NCI-H460 (cell line): Measurements from ENCODE around the gene ZNF331. TPM values are rescaled to one million over a fixed set of nuclear protein-coding genes. Genes with fewer than 3 reads are reported as not detected.

ENCODE experiments used
- DNase-seq: peaks from one replicate; pipeline ENCODE4 v3.0.0-alpha.2; 2016; ENCODE audit warnings: low read depth; ENCODE audit errors: extremely low read depth
- total RNA-seq: library from RNA; depleted of rRNA; stranded (reverse); fragments of >200 nt; shearing (Covaris generic); gene quantifications from 2 replicates; pipeline ENCODE4 v1.2.3, GENCODE V29; 2014

ZNF331 gene
- total RNA-seq, 1 experiment from 2014 or later = 0.07 TPM

DNA sequence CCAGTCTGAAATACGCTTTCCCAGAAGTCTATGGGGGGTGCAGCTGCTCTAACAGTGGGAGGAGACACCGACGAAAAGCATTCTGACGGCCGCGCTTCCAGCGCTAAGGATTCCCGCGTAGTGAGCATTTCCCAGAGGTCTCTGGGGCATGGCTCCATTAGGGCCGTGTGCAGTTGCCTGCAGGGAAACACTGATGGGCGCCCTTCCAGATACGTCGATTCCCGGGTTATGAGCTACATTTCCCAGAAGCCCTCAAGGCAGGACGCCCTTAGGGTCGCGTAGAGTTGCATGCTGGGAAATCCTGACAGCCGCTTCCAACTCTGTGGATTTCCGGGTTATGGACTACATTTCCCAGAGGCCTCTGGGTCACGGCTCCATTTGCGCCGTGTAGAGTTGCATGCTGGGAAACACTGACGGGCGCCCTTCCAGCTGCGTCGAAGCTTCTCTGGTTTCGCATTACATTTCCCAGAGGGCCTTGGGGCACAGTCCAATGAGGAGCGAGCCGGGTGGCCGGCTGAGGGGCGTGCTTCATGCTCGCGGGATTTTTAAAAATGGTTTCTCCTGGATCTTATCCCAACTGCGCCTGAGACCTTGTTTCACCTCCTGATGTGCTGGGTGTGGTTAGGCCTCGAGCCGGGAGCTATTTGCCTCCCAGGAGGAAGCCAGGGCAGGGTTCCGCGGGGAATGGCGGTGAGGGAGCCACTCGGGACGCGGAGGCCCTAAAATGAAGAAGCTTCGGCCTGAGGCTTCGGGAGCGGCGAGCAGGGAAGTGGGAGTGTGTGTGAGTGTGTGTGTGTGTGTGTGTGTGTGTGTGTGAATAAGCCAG is 17.2 kb upstream of the ZNF331 start:
- no peak for DNase-seq

DNA sequence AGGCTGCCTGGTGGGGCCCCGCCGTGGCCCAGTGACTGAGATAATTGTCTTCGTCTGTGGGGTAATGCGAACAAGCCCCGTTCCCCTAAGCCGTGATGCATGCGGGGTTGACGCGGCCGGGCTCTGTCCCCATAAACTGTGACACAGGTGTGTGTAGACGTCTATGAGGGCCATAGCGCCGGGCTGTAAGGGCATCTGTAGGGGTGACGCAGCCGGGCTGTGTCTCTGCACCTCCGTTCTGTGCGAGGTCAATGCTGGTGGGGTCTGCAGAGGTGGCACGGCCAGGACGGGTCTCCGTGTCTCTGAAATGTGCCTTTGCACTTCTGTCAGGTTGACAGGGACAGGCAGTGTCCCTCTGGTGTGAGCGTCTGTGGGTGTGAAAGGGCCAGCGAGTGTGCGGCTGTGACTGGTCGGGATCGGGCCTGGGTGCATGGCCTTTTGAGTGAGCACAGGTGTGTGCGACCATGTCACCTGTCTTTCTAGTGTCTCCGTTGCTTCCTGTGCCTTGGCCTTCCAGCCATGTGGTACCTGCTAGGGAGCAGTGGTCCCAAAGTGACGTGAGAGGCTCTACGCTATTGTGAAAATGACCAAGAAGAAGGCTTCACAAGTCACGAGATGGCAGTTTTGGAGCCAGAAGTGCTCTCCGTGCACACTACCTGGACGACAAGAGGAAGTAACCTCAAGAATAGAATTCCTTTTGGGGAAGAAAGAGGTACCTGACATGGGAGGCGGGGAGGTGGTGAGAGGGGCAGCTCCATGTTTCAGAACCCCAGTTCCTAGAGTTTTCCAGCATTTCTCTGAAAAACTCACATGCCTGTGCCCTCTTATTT is 16.4 kb upstream of the ZNF331 start:
- no peak for DNase-seq

DNA sequence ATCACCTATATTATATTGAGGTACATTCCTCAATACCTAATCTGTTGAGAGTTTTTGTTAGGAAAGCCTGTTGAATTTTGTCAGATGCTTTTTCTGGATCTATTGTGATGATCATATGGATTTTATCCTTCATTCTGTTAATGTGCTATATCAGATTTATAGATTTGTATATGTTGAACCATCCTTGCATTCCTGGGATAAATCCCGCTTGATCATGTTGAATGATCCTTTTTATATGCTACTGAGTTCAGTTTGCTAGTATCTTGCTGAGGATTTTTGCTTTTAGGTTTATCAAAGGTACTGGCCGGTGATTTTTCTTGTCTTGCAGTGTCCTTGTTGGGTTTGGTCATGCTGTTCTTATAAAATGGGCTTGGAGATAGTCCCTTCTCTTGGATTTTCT is 12.0 kb upstream of the ZNF331 start:
- DNase-seq = no peak

DNA sequence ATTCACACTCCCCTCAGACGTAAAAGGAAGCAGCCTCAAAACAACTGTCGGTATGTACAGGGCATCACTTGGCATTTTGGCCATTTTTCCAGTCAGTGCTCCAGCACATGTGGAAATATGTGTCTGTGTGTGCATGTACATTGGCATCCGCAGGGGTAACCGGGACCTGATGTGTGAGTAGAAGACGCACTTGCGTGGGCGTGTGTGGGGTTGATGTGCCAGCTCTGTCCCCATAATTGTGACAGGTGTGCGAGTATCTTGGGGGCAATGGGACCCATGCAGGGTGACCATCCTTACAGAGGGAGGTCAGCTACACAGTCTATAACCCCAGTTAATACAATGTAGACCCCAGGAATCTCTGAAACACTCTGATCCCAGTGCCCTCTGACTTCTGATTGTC is 7.3 kb upstream of the ZNF331 start:
- no peak for DNase-seq

DNA sequence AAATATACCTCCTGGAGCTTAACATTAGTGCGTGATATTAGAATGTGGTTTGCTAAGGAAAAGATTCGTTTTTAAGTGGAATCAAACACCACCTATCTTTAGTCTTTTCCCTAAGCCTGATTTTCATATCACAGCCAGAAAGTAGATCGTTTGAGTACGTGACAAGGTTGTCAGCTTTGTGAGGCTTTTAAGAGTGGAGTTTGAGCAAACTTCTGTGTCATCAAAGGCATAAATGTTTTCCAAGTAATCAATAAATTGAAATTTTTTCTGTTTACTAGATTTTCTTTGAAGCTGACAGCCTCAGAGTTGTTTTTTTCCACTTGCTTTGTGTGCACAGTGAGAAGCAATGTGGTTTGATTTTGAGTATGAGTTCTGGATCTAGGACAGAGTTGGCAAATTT is 6.5 kb upstream of the ZNF331 start:
- DNase-seq = no peak

DNA sequence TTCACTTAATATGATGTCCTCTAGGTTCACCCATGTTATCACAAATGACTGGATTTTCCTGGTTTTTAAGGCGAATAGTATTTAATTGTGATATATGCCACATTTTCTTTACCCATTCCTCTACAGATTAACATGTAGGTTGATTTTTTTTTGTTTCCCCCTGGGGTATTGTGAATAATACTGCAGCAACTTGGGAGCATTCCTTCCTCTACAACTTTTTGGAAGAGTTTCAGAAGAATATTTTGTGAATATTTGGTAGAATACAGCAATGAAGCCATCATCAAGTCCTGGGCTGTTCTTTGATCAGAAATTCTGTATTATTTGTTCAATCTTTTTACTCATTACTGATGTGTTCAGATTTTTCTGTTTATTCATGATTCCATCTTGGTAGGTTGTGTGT is 5.6 kb upstream of the ZNF331 start:
- no peak for DNase-seq

DNA sequence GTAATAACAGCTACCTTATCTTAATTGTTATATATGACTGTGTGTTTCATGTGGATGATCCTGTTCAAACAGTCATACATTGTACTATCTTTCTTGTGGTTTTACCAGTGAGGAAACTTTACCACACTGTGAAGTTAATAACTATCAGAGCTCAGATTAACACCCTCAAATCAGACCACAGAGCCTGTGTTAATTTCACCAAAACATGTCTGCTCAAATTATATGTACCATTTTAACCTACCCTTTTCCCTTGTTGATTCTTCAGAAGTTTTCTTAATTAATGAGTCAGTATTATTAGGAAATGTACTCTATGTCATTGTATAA is 1.8 kb upstream of the ZNF331 start:
- DNase-seq = no peak

DNA sequence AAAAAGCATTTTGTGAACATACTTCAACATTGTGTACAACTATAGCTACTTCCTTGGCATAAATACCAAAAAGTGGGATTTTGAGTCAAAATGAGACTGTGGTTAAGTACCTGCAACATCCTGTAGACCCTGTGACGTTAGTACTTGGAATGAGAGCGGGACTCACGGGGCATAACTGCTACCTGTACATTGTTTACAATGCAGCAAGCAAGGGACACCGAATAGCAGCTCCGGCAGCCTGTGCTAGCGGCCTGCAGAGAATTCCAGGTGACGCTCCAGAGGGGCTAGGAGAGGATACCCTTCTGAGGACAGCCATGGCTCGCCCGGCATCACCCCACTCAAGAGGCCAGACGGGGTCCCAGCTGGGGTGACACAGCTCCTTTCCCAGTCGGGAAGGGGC is 824 bp upstream of the ZNF331 start:
- DNase-seq = no peak

DNA sequence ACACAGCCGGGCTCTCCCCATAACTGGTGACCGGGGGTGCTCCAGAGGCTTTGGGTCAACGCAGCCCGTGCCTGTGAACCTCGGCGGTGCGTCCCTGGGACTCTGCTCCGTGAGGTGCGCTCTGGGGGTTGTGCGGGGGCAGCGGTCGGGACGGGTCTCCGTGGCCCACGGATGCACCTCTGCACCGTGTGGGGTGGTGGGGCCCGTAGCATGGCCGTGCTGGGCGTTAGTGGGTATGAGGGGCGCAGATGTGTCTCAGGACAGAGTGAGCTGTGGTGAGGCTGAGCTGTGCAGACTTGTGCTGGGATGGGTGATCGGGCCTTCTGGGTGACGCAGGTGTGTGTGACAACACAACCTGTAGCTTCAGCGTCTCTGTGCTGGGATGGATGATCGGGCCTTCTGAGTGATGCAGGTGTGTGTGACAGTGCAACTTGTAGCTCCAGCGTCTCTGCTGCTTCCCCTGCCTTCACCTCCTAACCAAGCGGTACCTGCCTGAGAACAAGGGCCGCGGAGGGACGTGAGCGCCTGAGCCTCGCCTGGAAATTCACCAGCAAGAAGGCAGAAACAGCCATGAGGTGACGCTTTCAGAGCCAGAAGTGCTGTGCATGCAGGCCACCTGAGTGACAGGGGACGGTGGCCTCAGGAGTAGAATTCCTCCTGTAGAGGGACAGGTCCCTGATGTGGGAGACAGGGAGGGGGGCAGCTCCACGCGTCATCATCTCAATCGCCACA is 599 bp downstream of the ZNF331 start:
- DNase-seq = no peak

DNA sequence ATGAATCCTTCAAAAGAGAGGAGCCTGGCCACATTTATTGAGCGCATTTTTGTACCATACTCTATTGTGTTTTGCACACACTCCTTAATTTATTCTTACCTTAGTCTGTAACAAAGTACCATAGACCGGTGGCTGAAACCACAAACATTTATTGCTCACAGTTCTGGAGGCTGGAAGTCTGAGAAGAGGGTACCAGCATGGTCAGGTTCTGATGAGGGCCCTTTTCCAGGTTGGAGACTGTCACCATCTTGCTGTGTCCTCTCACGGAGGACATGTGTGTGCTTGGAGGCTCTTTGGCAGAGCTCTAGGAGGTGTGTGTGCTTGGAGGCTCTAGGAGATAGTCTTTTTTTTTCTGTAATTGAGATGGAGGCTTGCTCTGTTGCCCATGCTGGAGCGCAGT is 2.1 kb downstream of the ZNF331 start:
- no peak for DNase-seq

DNA sequence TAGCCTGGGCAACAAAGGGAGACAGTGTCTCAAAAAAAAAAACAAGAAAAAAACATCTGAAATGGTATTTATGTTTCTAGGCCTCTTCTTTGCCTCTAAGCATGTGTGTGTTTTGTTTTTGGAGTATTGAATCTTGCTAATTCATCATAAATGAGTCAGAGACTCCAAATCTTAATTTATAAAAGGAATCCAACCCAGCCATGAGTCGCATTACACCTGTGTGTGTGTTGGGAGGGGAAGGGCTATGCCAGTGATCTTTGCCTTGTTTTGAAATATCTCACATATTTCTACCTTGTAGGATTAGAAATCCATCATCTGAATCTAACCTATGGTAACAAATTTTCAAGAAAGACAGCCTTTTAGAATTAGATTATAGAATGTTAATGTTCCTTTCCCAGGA is 4.0 kb downstream of the ZNF331 start:
- no peak for DNase-seq

DNA sequence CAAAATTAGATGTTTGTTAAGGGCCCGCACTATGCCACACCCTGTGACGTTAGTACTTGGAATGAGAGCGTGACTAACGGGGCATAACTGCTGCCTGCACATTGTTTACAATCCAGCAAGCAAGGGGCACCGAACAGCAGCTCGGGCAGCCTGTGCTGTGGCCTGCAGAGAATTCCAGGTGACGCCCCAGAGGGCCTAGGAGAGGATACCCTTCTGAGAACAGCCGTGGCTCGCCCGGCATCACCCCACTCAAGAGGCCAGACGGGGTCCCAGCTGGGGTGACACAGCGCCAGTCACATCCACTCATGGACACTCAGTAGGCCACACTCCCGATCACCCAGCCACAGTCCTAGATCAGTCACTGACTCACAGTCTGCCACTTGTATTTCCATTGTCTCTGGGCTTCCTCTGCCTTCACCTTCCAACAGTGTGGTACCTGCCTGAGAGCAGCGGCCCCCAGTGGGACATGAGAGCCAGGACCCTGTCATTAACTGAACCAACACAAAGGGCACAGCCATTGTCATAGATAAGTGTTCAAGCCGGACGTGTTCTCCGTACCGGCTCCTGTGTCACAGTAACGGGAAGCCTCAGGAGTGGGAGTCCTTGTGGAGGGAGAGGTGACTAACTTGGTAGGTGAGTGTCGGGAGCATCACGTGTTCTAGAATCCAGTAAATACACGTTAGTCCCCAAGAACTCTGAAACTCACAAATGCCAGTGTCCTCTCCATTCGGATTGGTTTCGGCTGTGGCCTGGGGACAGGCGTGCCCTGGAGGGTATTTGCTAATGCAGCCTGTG is 7.5 kb downstream of the ZNF331 start:
- peak; percentile 4 for DNase-seq

DNA sequence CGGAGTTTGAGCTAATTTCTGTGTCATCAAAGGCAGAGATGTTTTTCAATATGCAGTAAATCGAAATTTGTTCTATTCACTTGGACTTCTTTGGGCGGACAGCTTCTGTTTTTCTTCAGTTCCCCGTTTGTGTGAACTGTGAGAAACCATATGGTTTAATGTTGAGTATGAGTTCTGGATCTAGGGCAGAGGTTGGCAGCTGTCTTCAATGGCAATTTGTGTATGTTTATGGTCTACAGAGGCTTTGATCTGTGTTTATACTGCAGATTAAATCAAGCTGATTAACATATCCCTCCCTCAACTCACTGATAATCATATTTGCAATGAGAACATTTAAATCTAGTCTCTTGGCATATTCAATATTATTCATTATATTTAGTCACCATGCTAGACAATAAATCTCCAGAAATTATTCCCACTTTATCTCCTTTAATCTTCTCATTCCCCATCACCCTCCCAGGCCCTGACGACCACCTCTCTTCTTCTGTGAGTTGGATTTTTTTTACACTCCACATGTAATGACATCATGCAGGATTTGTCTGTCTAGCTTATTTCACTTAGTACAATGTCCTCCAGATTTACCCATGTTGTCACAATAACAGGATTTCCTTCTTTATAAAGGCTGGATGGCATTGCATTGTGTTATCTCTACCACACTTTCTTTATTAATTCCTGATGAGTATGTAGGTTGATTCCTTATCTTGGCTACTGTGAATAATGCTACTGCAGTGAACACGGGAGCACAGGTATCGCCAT is 9.0 kb downstream of the ZNF331 start:
- DNase-seq = no peak

DNA sequence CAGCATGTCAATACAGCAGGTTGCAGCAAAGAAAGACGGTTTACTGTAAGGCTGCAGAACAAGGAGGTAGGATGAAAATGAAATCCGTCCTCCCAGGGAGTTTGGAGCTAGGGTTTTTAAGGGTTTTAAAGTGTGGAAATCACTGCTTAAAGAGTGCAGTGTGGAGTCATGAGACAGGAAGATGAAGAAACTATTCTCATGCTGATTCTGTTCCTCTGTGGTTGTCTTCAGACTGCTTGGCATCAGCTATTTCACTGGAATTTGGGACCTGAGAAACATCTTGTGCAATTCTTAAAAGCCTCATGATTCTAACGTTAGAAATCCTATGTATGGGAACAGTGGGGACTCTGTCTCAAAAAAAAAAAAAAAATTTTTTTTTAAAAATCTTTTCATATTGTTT is 11.4 kb downstream of the ZNF331 start:
- no peak for DNase-seq

DNA sequence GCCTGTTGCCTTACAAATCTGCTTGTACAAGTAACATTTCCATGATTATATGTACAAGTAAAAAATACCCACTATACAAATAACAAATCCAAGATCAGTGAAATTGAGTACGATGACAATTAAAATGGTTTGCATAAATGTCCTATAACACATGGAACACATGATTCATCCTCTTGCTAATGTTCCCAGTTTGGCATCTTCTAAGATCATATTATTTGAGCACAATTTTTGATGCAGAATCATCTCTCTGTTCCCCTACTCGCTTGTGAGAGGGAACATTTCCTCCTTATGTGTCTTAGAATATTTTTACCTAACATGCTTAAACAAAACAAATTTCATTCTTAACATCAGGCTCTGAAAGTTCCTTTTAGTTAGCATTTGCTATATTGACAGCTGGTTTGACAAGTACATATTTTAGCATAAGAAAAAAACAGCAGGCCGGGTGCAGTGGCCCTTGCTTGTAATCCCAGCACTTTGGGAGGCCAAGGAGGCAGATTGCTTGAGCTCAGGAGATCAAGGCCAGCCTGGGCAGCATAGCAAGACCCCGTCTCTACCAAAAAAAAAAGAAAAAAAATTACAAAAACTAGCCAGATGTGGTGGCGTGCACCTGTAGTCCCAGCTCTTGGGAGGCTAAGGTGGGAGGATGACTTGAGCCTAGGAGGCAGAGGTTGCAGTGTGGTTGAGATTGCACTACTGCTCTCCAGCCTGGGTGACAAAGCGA is 14.2 kb downstream of the ZNF331 start:
- no peak for DNase-seq

DNA sequence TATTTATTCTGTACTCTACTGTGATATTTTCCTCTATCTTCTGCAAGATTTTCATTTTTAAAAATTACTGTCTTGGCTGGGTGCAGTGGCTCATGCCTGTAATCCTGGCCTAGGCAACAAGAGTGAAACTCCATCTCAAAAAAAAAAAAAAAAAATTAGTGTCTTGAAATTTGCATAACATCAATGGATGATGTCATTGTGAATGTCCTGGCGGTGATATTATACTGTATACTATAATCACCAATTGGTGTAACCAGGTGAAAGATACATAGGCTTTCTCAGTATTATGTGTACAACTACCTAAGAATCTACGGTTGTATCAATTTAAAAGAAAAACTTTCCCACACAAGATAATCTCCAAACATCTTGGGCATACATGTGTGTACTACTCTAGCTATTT is 15.2 kb downstream of the ZNF331 start:
- no peak for DNase-seq

DNA sequence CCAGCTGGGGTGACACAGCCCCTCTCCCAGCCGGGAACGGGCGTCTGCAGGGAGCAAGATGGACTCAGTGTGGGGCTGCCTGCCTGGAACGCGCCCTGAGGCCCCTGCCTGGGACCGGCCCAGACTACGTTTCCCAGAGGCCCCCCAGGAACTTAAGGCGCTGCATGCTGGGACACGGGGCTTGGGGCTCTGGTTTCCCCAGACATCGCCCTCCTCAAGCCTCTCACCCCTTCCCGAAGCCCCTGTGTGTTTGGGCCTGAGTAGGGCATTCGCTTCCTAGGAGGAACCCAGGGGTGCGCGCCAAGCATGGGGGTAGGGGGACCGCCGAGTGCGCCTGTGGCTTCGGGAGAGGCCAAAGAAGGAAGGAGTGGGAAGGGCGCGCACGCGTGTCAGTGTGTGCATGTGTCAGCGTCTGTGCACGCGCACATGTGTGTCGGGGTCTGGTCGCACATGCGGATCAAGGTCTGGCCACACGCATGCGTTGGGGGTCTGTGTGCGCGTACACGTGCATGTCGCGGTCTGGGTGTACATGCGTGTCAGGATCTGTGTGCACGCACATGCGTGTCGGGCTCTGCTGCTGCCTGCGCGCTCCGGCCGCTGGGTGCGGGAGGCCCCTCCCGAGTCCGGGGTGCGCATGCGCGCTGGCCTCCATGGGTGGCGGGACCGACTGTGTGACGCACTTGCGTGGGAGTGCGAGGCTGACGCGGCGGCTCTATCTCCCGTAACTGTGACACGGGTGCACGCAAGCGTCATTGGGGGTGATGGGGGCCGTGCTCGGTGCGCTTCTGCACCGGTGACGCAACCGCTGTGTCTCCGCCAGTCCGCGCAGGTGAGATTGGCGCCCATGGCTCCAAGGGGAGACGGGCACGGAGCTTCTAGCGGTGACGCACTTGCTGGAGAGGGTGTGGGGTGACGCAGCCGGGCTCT is 16.2 kb downstream of the ZNF331 start:
- no peak for DNase-seq

DNA sequence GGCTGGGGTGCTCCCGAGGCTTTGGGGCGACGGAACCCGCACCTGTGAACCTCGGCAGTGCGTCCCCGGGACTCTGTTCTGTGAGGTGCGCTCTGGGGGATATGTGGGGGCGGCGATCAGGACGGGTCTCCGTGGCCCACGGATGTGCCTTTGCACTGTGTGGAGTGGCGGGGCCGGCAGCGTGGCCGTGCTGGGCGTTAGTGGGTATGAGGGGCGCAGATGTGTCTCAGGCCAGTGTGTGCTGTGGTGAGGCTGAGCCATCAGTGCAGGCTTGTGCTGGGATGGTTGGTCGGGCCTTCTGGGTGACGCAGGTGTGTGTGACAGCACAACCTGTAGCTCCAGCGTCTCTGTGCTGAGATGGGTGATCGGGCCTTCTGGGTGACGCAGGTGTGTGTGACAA is 16.9 kb downstream of the ZNF331 start:
- DNase-seq = no peak
